Cardiac muscle cell (in vitro differentiated cells and primary cell): ENCODE data around the gene CCSER1. TPM values are rescaled to one million over a fixed set of nuclear protein-coding genes. Genes with fewer than 3 reads are reported as not detected.

Source experiments
- DNase-seq, 2 donors: peaks; one replicate each; pipeline versions ENCODE4 v3.0.0 to v3.0.0-alpha.2; 2010 to 2017; ENCODE audit warnings: low read depth in 1 of 2, low spot score in 1 of 2
- H3K27ac ChIP-seq: fragments of 200-600 bp; sonication (generic); 2 replicates; pipeline ENCODE4 v1.5.1; 2016
- H3K27me3 ChIP-seq: fragments of 200-600 bp; sonication (generic); 2 replicates; pipeline ENCODE4 v1.6.0; 2016; ENCODE audit warnings: control low read depth
- H3K36me3 ChIP-seq: fragments of 200-600 bp; sonication (generic); 2 replicates; pipeline ENCODE4 v1.5.1; 2016; ENCODE audit warnings: control low read depth
- H3K4me1 ChIP-seq: fragments of 200-600 bp; sonication (generic); 2 replicates; pipeline ENCODE4 v1.8.1; 2017; ENCODE audit warnings: low read depth, mild to moderate bottlenecking, mixed run types
- H3K4me3 ChIP-seq: fragments of 200-600 bp; sonication (generic); 2 replicates; pipeline ENCODE4 v1.5.1; 2016; ENCODE audit warnings: mild to moderate bottlenecking
- H3K9me3 ChIP-seq: fragments of 200-600 bp; sonication (generic); 2 replicates; pipeline ENCODE4 v1.5.1; 2017; ENCODE audit warnings: low read depth, mild to moderate bottlenecking, control low read depth
- CTCF ChIP-seq: IDR thresholded peaks from 2 replicates; pipeline ENCODE4 v1.5.1; 2012; ENCODE audit warnings: low read depth, mild to moderate bottlenecking, low read length
- polyA plus RNA-seq: library from polyadenylated mRNA; unstranded; fragments of >200 nt; fragmentation: Nextera tagmentation; extraction: Ambion mirVana; gene quantifications from 2 replicates; pipeline ENCODE4 v1.2.1, GENCODE V29; 2016
- total RNA-seq: library from RNA; depleted of rRNA; stranded (reverse); fragments of >200 nt; gene quantifications from 2 replicates; pipeline ENCODE4 v1.2.3, GENCODE V29; 2016

Gene CCSER1
- total and polyA plus RNA-seq, 2 experiments from 2014 or later = 0.77 to 3.6 TPM

GRCh38 chr4:90995996-90996395 is 868.8 kb downstream of the CCSER1 start:
- Histone ChIP-seq H3K36me3 (no peaks in the 10 kb centered on the region), H3K9me3 (no peaks in the 10 kb centered on the region), H3K4me1 (no peaks in the 10 kb centered on the region), H3K27ac (no peak overlapping the region), H3K27me3 (no peaks in the 10 kb centered on the region), H3K4me3 (no peak overlapping the region)
- DNase-seq = no peak
- TF ChIP-seq CTCF = no peak

GRCh38 chr4:90996813-90997212 is 869.6 kb downstream of the CCSER1 start:
- Histone ChIP-seq H3K27ac (no peak overlapping the region), H3K4me3 (no peak overlapping the region), H3K27me3 (no peaks in the 10 kb centered on the region), H3K9me3 (no peaks in the 10 kb centered on the region), H3K36me3 (no peaks in the 10 kb centered on the region), H3K4me1 (no peaks in the 10 kb centered on the region)
- no peak for TF ChIP-seq CTCF
- no peak for DNase-seq

GRCh38 chr4:91015861-91016260 is 888.7 kb downstream of the CCSER1 start:
- H3K27me3 ChIP-seq = no peaks in the 10 kb centered on the region
- no peak overlapping the region for H3K4me3 ChIP-seq
- no peaks in the 10 kb centered on the region for H3K4me1 ChIP-seq
- no peak for TF ChIP-seq CTCF
- no peak for DNase-seq
- H3K36me3 ChIP-seq = no peaks in the 10 kb centered on the region
- no peaks in the 10 kb centered on the region for H3K9me3 ChIP-seq
- H3K27ac ChIP-seq = no peak overlapping the region

GRCh38 chr4:91019513-91019912 is 892.3 kb downstream of the CCSER1 start:
- no peaks in the 10 kb centered on the region for H3K4me1 ChIP-seq
- no peak overlapping the region for H3K27ac ChIP-seq
- no peak for DNase-seq
- H3K27me3 ChIP-seq = no peaks in the 10 kb centered on the region
- H3K36me3 ChIP-seq = no peaks in the 10 kb centered on the region
- H3K9me3 ChIP-seq = no peaks in the 10 kb centered on the region
- no peak for TF ChIP-seq CTCF
- H3K4me3 ChIP-seq = no peak overlapping the region

- no peak for DNase-seq
- Histone ChIP-seq H3K27ac (no peak overlapping the region), H3K4me3 (no peak overlapping the region), H3K36me3 (no peaks in the 10 kb centered on the region), H3K4me1 (peaks cover 6% of the 10 kb centered on the region), H3K9me3 (no peaks in the 10 kb centered on the region), H3K27me3 (no peaks in the 10 kb centered on the region)
- TF ChIP-seq CTCF = no peak
Measured at GRCh38 chr4:91025241-91026148, 898.3 kb downstream of the CCSER1 start.
